Gastroesophageal sphincter (tissue), 4 donors: ENCODE data around the gene DPH3. TPM values are rescaled to one million over a fixed set of nuclear protein-coding genes. Genes with fewer than 3 reads are reported as not detected.

Source experiments
- ATAC-seq: fragments of 150-250 bp; one replicate; pipeline ENCODE4 v1.9.1; 2016; ENCODE audit warnings: mild to moderate bottlenecking, moderate library complexity
- H3K27ac ChIP-seq, 4 donors: fragments of 200-600 bp; sonication (generic) in 3 of 4; 1 replicate in 3 of 4; 2 replicates in 1 of 4; pipeline ENCODE4 v1.5.1; 2016 to 2019
- H3K27me3 ChIP-seq: fragments of 200-600 bp; sonication (generic); one replicate; pipeline ENCODE4 v1.5.1; 2019
- H3K36me3 ChIP-seq, 2 donors: fragments of 200-600 bp; sonication (generic); one replicate each; pipeline ENCODE4 v1.5.1; 2019; ENCODE audit warnings: control low read depth in 1 of 2
- H3K4me1 ChIP-seq, 3 donors: fragments of 200-600 bp; sonication (generic); 1 replicate in 2 of 3; 2 replicates in 1 of 3; pipeline ENCODE4 v1.5.1; 2016 to 2019; ENCODE audit warnings: control low read depth in 2 of 3
- H3K4me3 ChIP-seq, 2 donors: fragments of 200-600 bp; sonication (generic); one replicate each; pipeline ENCODE4 v1.5.1; 2019; ENCODE audit warnings: mild to moderate bottlenecking in 1 of 2, moderate library complexity in 1 of 2
- H3K9me3 ChIP-seq, 3 donors: fragments of 200-600 bp; sonication (generic); one replicate each; pipeline ENCODE4 v1.5.1; 2017 to 2019; ENCODE audit warnings: control low read depth in 2 of 3
- EP300 ChIP-seq: sonication (generic); formaldehyde crosslinking; IDR thresholded peaks from one replicate; pipeline ENCODE4 v1.6.1; 2017; ENCODE audit warnings: antibody characterized with exemption, mild to moderate bottlenecking
- POLR2A ChIP-seq, 2 donors: fragments of 450-650 bp; IDR thresholded peaks; one replicate each; pipeline ENCODE4 v1.6.1; 2017; ENCODE audit warnings: antibody characterized with exemption in 2 of 2, mild to moderate bottlenecking in 2 of 2, moderate library complexity in 1 of 2
- POLR2AphosphoS5 ChIP-seq: sonication (generic); formaldehyde crosslinking; IDR thresholded peaks from one replicate; pipeline ENCODE4 v1.6.1; 2017; ENCODE audit warnings: antibody characterized with exemption
- WGBS, 2 donors: methylation state at CpG; one replicate each; pipeline ENCODE4 v1.1.5; 2018; ENCODE audit warnings: low coverage in 1 of 2; 5-methylcytosine and 5-hydroxymethylcytosine counted together
- total RNA-seq, 4 donors: library from RNA; depleted of rRNA; stranded (reverse); fragments of >200 nt; gene quantifications; one replicate each; pipeline ENCODE4 v1.1.0, GENCODE V29; 2016
- TF ChIP-seq, protein P1 (sequence below), 4 experiments: fragments of 200-600 bp in 2 of 4; fragments of 450-650 bp in 2 of 4; sonication (generic) in 1 of 4; IDR thresholded peaks; one replicate each; pipeline ENCODE4 v1.5.1; 2017 to 2019; ENCODE audit warnings: antibody characterized with exemption in 4 of 4, mild to moderate bottlenecking in 2 of 4, moderate library complexity in 2 of 4

The DPH3 gene
- total RNA-seq, 4 donors from 2014 or later: 31.4 to 40.0 (median 36.8) TPM

DNA sequence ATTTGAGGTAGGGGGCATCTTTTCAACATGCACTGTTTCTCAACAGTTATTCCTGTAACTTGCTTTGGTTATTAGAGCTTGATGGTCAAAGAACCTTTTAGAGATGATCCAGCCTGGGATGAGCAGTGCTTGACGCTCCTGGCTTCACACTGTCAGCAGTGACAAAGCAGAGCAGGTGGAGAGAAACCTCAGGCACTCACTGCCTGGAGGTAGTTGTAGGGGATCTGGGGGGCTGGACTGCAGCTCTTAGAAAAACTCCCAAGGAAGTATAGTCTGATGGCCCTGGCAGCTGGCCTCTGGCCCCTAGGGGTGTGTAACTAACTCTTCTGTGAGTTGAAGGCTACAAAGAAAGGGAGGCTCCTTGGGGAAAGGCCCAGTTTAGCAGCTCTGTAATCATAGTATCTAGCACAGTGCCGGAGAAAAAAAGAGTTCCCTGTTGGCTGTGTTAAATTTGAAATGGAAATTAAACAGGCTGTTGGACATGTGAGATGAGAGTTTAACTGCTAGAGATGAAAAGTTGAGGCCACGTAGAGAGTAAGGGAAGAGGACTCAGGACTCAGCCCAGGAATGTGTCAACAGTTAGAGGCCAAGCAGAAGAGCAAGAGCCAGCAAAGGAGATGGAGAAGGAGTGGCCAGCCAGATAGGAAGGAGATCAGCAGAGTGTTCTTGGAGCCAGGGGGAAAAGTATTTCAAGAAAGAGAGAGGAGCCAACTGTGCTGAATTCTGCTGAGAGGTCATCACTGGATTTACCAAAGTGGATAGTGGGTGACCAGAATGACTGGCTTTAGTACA is 14.5 kb upstream of the DPH3 start:
- peaks cover 0 to 19% (median 2%) of the 10 kb centered on the region in 3 donors for H3K4me1 ChIP-seq
- peak; percentile 78 for ATAC-seq
- H3K36me3 ChIP-seq: peaks cover 0 to 34% of the 10 kb centered on the region in 2 donors
- H3K27me3 ChIP-seq: no peaks in the 10 kb centered on the region
- H3K9me3 ChIP-seq: no peaks in the 10 kb centered on the region
- H3K27ac ChIP-seq: peak overlapping the region in 3 of 4 donors; percentile 47 to 75 (median 53)
- no peak overlapping the region for H3K4me3 ChIP-seq
- TF ChIP-seq POLR2A (IDR thresholded peaks at IDR 0.05) (no peak), POLR2AphosphoS5 (no peak), EP300 (no peak)
- TF ChIP-seq, protein P1, sequence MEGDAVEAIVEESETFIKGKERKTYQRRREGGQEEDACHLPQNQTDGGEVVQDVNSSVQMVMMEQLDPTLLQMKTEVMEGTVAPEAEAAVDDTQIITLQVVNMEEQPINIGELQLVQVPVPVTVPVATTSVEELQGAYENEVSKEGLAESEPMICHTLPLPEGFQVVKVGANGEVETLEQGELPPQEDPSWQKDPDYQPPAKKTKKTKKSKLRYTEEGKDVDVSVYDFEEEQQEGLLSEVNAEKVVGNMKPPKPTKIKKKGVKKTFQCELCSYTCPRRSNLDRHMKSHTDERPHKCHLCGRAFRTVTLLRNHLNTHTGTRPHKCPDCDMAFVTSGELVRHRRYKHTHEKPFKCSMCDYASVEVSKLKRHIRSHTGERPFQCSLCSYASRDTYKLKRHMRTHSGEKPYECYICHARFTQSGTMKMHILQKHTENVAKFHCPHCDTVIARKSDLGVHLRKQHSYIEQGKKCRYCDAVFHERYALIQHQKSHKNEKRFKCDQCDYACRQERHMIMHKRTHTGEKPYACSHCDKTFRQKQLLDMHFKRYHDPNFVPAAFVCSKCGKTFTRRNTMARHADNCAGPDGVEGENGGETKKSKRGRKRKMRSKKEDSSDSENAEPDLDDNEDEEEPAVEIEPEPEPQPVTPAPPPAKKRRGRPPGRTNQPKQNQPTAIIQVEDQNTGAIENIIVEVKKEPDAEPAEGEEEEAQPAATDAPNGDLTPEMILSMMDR (IDR thresholded peaks at IDR 0.05): no peak
- WGBS, 2 donors: 23 to 33% methylated on average over 2 of the region's 3 CpGs

DNA sequence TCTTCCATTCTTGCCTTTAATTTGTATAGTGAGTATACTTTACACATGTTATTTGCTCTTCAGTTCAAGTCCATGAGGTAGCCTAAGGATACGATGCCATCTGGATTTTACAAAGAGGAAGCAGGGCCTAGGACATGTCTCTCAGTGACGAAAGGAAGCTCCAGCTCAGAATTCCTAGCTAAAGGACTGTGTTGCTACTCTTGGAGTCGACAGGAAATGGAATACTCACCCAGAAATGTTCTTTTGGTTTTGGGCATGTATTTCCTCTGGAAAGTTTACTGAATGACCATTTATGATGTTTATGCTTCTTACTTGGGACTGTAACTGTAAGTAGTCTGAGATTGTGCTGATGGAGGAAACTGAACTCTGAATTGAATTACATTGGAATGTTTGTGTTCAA is 12.7 kb upstream of the DPH3 start:
- no peak overlapping the region for H3K27ac ChIP-seq
- WGBS, 2 donors: 74 to 77% methylated on average over 3 of the region's 3 CpGs
- TF ChIP-seq POLR2AphosphoS5: no peak
- TF ChIP-seq EP300: no peak
- TF ChIP-seq, protein P1 (IDR thresholded peaks at IDR 0.05): no peak
- no peak for TF ChIP-seq POLR2A (IDR thresholded peaks at IDR 0.05)
- H3K36me3 ChIP-seq: peaks cover 0 to 35% of the 10 kb centered on the region in 2 donors
- no peaks in the 10 kb centered on the region for H3K27me3 ChIP-seq
- H3K9me3 ChIP-seq: no peaks in the 10 kb centered on the region
- H3K4me1 ChIP-seq: peaks cover 0 to 19% (median 2%) of the 10 kb centered on the region in 3 donors
- no peak overlapping the region for H3K4me3 ChIP-seq
- ATAC-seq: no peak

DNA sequence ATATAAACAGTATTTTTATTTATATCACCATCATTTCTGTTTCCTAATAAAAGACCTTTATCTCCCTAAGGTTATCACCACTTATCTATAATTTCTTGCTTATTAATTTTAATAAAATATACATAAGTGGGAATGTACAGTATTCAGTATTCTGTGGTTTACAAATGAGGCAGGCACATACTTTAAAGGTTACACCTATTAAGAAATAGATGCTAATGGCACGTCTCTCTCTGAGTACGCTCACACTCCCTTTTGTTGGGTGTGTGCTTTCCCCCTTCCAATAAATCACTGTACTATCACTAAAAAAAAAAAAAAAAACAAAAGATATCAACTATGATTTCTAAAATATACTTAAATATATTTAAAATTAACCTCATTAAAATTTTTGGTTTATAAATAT is 9.1 kb upstream of the DPH3 start:
- H3K36me3 ChIP-seq: peaks cover 0 to 58% of the 10 kb centered on the region in 2 donors
- WGBS, 2 donors: 87 to 95% methylated on average over 2 of the region's 2 CpGs

GRCh38 chr3:16272588-16272987 is 7.8 kb upstream of the DPH3 start:
- WGBS, 2 donors: 67 to 75% methylated on average over 1 of the region's 1 CpG
- Histone ChIP-seq H3K27me3 (no peaks in the 10 kb centered on the region), H3K9me3 (no peaks in the 10 kb centered on the region), H3K27ac (no peak overlapping the region), H3K4me3 (no peak overlapping the region), H3K36me3 (peaks cover 0 to 58% of the 10 kb centered on the region in 2 donors), H3K4me1 (peaks cover 0 to 21% (median 3%) of the 10 kb centered on the region in 3 donors)
- ATAC-seq: no peak
- TF ChIP-seq EP300: no peak
- TF ChIP-seq POLR2AphosphoS5: no peak

More for the DNA sequence above, 9.1 kb upstream of the DPH3 start:
- no peak overlapping the region for H3K27ac ChIP-seq
- H3K4me3 ChIP-seq: no peak overlapping the region
- peaks cover 0 to 14% (median 0%) of the 10 kb centered on the region in 3 donors for H3K4me1 ChIP-seq
- H3K27me3 ChIP-seq: no peaks in the 10 kb centered on the region
- TF ChIP-seq EP300 (no peak), POLR2A (IDR thresholded peaks at IDR 0.05) (no peak), POLR2AphosphoS5 (no peak)
- TF ChIP-seq, protein P1 (IDR thresholded peaks at IDR 0.05): no peak
- no peak for ATAC-seq
- no peaks in the 10 kb centered on the region for H3K9me3 ChIP-seq

- Histone ChIP-seq H3K4me3 (no peak overlapping the region), H3K27me3 (no peaks in the 10 kb centered on the region), H3K27ac (no peak overlapping the region), H3K4me1 (peaks cover 4 to 33% (median 4%) of the 10 kb centered on the region in 3 donors), H3K9me3 (no peaks in the 10 kb centered on the region), H3K36me3 (peaks cover 0 to 50% of the 10 kb centered on the region in 2 donors)
- WGBS, 2 donors: 93 to 100% methylated on average over 4 to 10 of the region's 10 CpGs
- no peak for ATAC-seq
- TF ChIP-seq, protein P1 (IDR thresholded peaks at IDR 0.05): no peak
- no peak for TF ChIP-seq POLR2AphosphoS5
- no peak for TF ChIP-seq POLR2A (IDR thresholded peaks at IDR 0.05)
- no peak for TF ChIP-seq EP300
Observed at GRCh38 chr3:16270855-16271254, 6.1 kb upstream of the DPH3 start.
